HepG2 (cell line): ENCODE data around the gene RFX2. TPM values are rescaled to one million over a fixed set of nuclear protein-coding genes. Genes with fewer than 3 reads are reported as not detected.

ENCODE experiments used
- ELF1 ChIP-seq: sonication (generic); formaldehyde crosslinking; IDR thresholded peaks from 2 replicates; pipeline ENCODE4 v1.4.0; 2020; ENCODE audit warnings: missing genetic modification reagents
- HDAC2 ChIP-seq: sonication (generic); formaldehyde crosslinking; IDR thresholded peaks from 2 replicates; pipeline ENCODE4 v1.4.0; 2020; ENCODE audit warnings: missing genetic modification reagents
- KLF12 ChIP-seq: sonication (generic); formaldehyde crosslinking; IDR thresholded peaks from 2 replicates; pipeline ENCODE4 v1.4.0; 2020; ENCODE audit warnings: missing genetic modification reagents, borderline replicate concordance
- PHF5A ChIP-seq: IDR thresholded peaks from one replicate; pipeline ENCODE4 v1.6.1; 2018; ENCODE audit warnings: low read depth, missing genetic modification reagents; ENCODE audit not compliant: unreplicated experiment
- RBM22 ChIP-seq: fragments of 200-400 bp; formaldehyde crosslinking; optimal IDR thresholded peaks from 2 replicates; pipeline ENCODE3; 2017; ENCODE audit warnings: mild to moderate bottlenecking, low read length, moderate library complexity
- TBP ChIP-seq: sonication (generic); formaldehyde crosslinking; IDR thresholded peaks from 2 replicates; pipeline ENCODE4 v1.5.0; 2020; ENCODE audit warnings: missing genetic modification reagents
- ZFP36 ChIP-seq: fragments of 150-350 bp; IDR thresholded peaks from 2 replicates; pipeline ENCODE4 v1.6.1; 2018; ENCODE audit warnings: borderline replicate concordance, low read length, low read depth; ENCODE audit not compliant: partially characterized antibody
- ZNF3 ChIP-seq: IDR thresholded peaks from 2 replicates; pipeline ENCODE4 v1.7.0; 2017; ENCODE audit warnings: inconsistent platforms
- ZNF326 ChIP-seq: sonication (generic); formaldehyde crosslinking; IDR thresholded peaks from 2 replicates; pipeline ENCODE4 v1.4.0; 2020; ENCODE audit warnings: missing genetic modification reagents, borderline replicate concordance
- ZNF33B ChIP-seq: sonication (generic); formaldehyde crosslinking; IDR thresholded peaks from 2 replicates; pipeline ENCODE4 v1.5.1; 2020; ENCODE audit warnings: mild to moderate bottlenecking, missing genetic modification reagents
- ZNF724P ChIP-seq: sonication (generic); formaldehyde crosslinking; IDR thresholded peaks from 2 replicates; pipeline ENCODE4 v1.8.0; 2022; ENCODE audit warnings: missing genetic modification reagents, borderline replicate concordance
- polyA plus RNA-seq, 8 experiments: library from polyadenylated mRNA; depleted of rRNA in 3 of 8; stranded (reverse) in 7 of 8; unstranded in 1 of 8; fragments of >200 nt; fragmentation: Illumina TruSeq in 4 of 8; extraction: Trizol in 4 of 8; gene quantifications; 2 replicates each; pipeline versions ENCODE4 v1.2.1 to v1.2.3, GENCODE V29; 2011 to 2016; ENCODE audit warnings: low read depth in 4 of 8, missing spikeins in 1 of 8, mixed read lengths in 1 of 8; ENCODE audit not compliant: insufficient read depth in 1 of 8
- total RNA-seq, 5 experiments: library from RNA; depleted of rRNA; stranded (reverse); fragments of >200 nt; fragmentation: Illumina TruSeq; extraction: Trizol; gene quantifications; 2 replicates each; pipeline ENCODE4 v1.2.3, GENCODE V29; 2016; ENCODE audit warnings: low read depth in 1 of 5
- TF ChIP-seq, protein P1 (sequence below): sonication (generic); formaldehyde crosslinking; IDR thresholded peaks from 2 replicates; pipeline ENCODE4 v1.4.0; 2020; ENCODE audit warnings: missing genetic modification reagents, borderline replicate concordance
- TF ChIP-seq, protein P2 (sequence below): sonication (generic); formaldehyde crosslinking; IDR thresholded peaks from 2 replicates; pipeline ENCODE4 v1.4.0; 2020; ENCODE audit warnings: missing genetic modification reagents, mild to moderate bottlenecking, borderline replicate concordance
- TF ChIP-seq, protein P3 (sequence below): sonication (generic); formaldehyde crosslinking; IDR thresholded peaks from 2 replicates; pipeline ENCODE4 v1.5.1; 2020; ENCODE audit warnings: missing genetic modification reagents, mild to moderate bottlenecking, borderline replicate concordance
- TF ChIP-seq, protein P4 (sequence below): IDR thresholded peaks from 2 replicates; pipeline ENCODE4 v1.6.1; 2016

RFX2 gene
- total and polyA plus RNA-seq, 2 of the 13 experiments (the other 11 are each of a cell fraction or from before 2014, with no cell fraction given) = 2.8 to 3.3 TPM

DNA sequence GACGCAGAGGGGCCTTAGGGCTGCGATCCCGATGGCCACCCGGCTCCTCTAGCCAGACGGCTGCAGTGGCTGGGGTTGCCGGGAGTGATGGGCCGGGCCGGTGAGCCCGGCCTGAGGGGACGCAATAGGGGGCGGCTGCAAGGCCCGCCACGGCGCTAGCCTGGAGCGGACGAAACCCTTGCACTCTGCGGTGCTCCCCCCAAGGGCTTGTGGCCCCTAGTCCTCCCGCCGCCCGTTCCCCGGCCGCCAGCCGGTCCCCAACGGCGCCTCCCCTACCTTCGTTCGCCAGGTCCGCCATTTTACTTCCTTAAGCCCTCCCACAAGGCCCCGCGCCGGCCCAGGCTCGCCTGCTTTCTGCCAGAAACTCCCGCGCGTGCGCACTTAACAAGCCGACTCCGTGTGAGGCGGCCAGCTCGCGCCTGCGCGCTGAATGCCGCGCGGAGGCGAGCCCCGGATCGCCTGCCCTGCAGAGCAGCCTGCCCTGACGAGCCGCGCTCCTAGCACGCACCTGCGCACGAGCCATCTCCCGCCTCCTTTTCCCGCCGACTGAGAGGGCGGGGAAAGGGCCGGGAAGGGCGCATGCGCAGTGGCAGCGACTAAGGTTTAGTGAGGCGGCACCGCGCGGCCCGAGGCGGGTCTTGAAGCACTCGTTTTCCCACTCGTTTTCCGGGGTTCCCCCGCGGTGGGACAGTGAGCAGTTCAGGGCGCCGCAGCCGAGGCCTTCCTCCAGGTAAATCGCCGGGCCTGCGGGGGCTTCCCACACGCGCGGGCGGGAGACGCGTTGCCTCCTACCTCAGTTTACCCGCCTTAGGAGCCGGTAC, 132.3 kb downstream of the RFX2 start, which contains the start of gene RANBP3 (continued):
- TF ChIP-seq, protein P1, sequence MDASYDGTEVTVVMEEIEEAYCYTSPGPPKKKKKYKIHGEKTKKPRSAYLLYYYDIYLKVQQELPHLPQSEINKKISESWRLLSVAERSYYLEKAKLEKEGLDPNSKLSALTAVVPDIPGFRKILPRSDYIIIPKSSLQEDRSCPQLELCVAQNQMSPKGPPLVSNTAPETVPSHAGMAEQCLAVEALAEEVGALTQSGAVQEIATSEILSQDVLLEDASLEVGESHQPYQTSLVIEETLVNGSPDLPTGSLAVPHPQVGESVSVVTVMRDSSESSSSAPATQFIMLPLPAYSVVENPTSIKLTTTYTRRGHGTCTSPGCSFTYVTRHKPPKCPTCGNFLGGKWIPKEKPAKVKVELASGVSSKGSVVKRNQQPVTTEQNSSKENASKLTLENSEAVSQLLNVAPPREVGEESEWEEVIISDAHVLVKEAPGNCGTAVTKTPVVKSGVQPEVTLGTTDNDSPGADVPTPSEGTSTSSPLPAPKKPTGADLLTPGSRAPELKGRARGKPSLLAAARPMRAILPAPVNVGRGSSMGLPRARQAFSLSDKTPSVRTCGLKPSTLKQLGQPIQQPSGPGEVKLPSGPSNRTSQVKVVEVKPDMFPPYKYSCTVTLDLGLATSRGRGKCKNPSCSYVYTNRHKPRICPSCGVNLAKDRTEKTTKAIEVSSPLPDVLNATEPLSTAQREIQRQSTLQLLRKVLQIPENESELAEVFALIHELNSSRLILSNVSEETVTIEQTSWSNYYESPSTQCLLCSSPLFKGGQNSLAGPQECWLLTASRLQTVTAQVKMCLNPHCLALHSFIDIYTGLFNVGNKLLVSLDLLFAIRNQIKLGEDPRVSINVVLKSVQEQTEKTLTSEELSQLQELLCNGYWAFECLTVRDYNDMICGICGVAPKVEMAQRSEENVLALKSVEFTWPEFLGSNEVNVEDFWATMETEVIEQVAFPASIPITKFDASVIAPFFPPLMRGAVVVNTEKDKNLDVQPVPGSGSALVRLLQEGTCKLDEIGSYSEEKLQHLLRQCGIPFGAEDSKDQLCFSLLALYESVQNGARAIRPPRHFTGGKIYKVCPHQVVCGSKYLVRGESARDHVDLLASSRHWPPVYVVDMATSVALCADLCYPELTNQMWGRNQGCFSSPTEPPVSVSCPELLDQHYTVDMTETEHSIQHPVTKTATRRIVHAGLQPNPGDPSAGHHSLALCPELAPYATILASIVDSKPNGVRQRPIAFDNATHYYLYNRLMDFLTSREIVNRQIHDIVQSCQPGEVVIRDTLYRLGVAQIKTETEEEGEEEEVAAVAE (CRISPR knock-in tag) = peak; percentile 93
- TF ChIP-seq RBM22 (no peak), ZNF326 (CRISPR knock-in tag) (no peak), TBP (CRISPR knock-in tag) (no peak; the same call in 1 of the 2 replicates), ZNF33B (CRISPR knock-in tag) (peak; percentile 100), ZNF724P (CRISPR knock-in tag) (peak; percentile 100), ZNF3 (CRISPR knock-in tag) (no peak), ELF1 (CRISPR knock-in tag) (peak; percentile 70), HDAC2 (peak; percentile 93), ZFP36 (no peak), PHF5A (CRISPR knock-in tag) (peak; percentile 96), KLF12 (peak; percentile 99)
- TF ChIP-seq, protein P2, sequence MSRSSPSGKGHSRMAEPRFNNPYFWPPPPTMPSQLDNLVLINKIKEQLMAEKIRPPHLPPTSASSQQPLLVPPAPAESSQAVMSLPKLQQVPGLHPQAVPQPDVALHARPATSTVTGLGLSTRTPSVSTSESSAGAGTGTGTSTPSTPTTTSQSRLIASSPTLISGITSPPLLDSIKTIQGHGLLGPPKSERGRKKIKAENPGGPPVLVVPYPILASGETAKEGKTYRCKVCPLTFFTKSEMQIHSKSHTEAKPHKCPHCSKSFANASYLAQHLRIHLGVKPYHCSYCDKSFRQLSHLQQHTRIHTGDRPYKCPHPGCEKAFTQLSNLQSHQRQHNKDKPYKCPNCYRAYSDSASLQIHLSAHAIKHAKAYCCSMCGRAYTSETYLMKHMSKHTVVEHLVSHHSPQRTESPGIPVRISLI (CRISPR knock-in tag) = peak; percentile 91
- TF ChIP-seq, protein P3, sequence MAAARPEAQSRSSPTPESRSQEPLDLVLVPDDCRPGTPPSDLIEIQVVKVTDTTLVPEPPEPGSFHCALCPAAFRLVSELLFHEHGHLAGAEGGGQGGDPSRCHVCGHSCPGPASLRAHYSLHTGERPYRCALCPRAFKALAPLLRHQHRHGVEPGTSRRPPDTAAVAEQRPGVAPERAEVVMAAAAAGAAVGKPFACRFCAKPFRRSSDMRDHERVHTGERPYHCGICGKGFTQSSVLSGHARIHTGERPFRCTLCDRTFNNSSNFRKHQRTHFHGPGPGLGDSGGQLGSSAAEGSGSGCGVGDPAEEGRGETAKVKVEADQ (CRISPR knock-in tag) = peak; percentile 96
- TF ChIP-seq, protein P4, sequence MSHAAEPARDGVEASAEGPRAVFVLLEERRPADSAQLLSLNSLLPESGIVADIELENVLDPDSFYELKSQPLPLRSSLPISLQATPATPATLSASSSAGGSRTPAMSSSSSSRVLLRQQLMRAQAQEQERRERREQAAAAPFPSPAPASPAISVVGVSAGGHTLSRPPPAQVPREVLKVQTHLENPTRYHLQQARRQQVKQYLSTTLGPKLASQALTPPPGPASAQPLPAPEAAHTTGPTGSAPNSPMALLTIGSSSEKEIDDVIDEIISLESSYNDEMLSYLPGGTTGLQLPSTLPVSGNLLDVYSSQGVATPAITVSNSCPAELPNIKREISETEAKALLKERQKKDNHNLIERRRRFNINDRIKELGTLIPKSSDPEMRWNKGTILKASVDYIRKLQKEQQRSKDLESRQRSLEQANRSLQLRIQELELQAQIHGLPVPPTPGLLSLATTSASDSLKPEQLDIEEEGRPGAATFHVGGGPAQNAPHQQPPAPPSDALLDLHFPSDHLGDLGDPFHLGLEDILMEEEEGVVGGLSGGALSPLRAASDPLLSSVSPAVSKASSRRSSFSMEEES (CRISPR knock-in tag) = peak; percentile 99
